Measurements from ENCODE around the gene CHRNG.

Gene CHRNG

GRCh38 chr2:232515639-232516038 lies 23.9 kb upstream of the CHRNG start:
- H3K27me3 ChIP-seq (ENCODE audit: insufficient read depth, low read length, poor library complexity, severe bottlenecking): no peaks in the 10 kb centered on the region
- no peak for TF ChIP-seq EZH2phosphoT487 (IDR thresholded peaks at IDR 0.05; ENCODE audit: borderline replicate concordance)
- TF ChIP-seq, protein P1, sequence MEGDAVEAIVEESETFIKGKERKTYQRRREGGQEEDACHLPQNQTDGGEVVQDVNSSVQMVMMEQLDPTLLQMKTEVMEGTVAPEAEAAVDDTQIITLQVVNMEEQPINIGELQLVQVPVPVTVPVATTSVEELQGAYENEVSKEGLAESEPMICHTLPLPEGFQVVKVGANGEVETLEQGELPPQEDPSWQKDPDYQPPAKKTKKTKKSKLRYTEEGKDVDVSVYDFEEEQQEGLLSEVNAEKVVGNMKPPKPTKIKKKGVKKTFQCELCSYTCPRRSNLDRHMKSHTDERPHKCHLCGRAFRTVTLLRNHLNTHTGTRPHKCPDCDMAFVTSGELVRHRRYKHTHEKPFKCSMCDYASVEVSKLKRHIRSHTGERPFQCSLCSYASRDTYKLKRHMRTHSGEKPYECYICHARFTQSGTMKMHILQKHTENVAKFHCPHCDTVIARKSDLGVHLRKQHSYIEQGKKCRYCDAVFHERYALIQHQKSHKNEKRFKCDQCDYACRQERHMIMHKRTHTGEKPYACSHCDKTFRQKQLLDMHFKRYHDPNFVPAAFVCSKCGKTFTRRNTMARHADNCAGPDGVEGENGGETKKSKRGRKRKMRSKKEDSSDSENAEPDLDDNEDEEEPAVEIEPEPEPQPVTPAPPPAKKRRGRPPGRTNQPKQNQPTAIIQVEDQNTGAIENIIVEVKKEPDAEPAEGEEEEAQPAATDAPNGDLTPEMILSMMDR (conservative IDR thresholded peaks at IDR 0.05; ENCODE audit: low read length): no peak
- no peaks in the 10 kb centered on the region for H3K36me3 ChIP-seq (ENCODE audit: insufficient read depth, low read length)

DNA sequence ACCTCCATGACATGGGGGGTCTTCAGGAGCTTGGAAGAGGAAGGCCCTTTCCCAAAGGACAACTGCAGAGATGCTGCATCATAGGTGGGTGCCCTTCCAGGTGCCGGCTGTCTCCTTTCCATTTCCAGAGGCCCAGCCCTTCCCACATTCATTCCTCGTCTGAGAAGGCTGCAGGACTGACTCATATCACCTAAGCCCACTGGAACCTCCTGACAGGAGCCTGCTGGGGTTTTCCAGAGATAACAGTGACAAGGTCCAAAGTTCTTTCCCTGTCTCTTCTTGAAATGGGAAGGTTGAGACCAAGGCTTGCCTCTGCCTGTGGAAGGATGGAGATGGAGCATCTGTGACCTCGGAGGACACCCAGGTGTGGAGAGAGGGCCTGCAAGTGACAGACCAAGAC lies 22.9 kb upstream of the CHRNG start:
- TF ChIP-seq EZH2phosphoT487 (IDR thresholded peaks at IDR 0.05; ENCODE audit: borderline replicate concordance): no peak
- TF ChIP-seq, protein P1 (conservative IDR thresholded peaks at IDR 0.05; ENCODE audit: low read length): no peak
- Histone ChIP-seq H3K79me2 (ENCODE audit: insufficient read depth, low read length) (no peaks in the 10 kb centered on the region), H4K20me1 (ENCODE audit: insufficient read depth, low read length, poor library complexity, severe bottlenecking) (no peaks in the 10 kb centered on the region), H3K9ac (ENCODE audit: low read depth, low read length, poor library complexity, severe bottlenecking) (no peak overlapping the region), H3K4me3 (ENCODE audit: low read length, poor library complexity, severe bottlenecking) (no peak overlapping the region), H3K27me3 (ENCODE audit: insufficient read depth, low read length, poor library complexity, severe bottlenecking) (no peaks in the 10 kb centered on the region), H3K36me3 (ENCODE audit: insufficient read depth, low read length) (no peaks in the 10 kb centered on the region), H3K4me1 (ENCODE audit: insufficient read depth, low read length, poor library complexity, severe bottlenecking) (no peaks in the 10 kb centered on the region), H3K9me3 (ENCODE audit: insufficient read depth, low read depth, low read length) (no peaks in the 10 kb centered on the region), H2AFZ (ENCODE audit: low read length) (no peak overlapping the region), H3K4me2 (ENCODE audit: low read depth, low read length, poor library complexity, severe bottlenecking) (no peak overlapping the region), H3K9me2 (replicated peaks; ENCODE audit: low read depth, low read length) (no peaks in the 10 kb centered on the region), H3F3A (ENCODE audit: low read depth) (no peaks in the 10 kb centered on the region)

More at GRCh38 chr2:232515639-232516038, 23.9 kb upstream of the CHRNG start:
- Histone ChIP-seq H3K9me3 (ENCODE audit: insufficient read depth, low read depth, low read length) (no peaks in the 10 kb centered on the region), H3K9ac (ENCODE audit: low read depth, low read length, poor library complexity, severe bottlenecking) (no peak overlapping the region), H3F3A (ENCODE audit: low read depth) (no peaks in the 10 kb centered on the region), H3K4me2 (ENCODE audit: low read depth, low read length, poor library complexity, severe bottlenecking) (no peak overlapping the region), H3K79me2 (ENCODE audit: insufficient read depth, low read length) (no peaks in the 10 kb centered on the region), H3K4me3 (ENCODE audit: low read length, poor library complexity, severe bottlenecking) (no peak overlapping the region), H3K4me1 (ENCODE audit: insufficient read depth, low read length, poor library complexity, severe bottlenecking) (no peaks in the 10 kb centered on the region), H3K9me2 (replicated peaks; ENCODE audit: low read depth, low read length) (no peaks in the 10 kb centered on the region), H4K20me1 (ENCODE audit: insufficient read depth, low read length, poor library complexity, severe bottlenecking) (no peaks in the 10 kb centered on the region), H2AFZ (ENCODE audit: low read length) (no peak overlapping the region)

GRCh38 chr2:232518844-232519243 lies 20.6 kb upstream of the CHRNG start:
- Histone ChIP-seq H3K36me3 (ENCODE audit: insufficient read depth, low read length) (no peaks in the 10 kb centered on the region), H3K9me3 (ENCODE audit: insufficient read depth, low read depth, low read length) (no peaks in the 10 kb centered on the region), H3F3A (ENCODE audit: low read depth) (no peaks in the 10 kb centered on the region), H3K9ac (ENCODE audit: low read depth, low read length, poor library complexity, severe bottlenecking) (no peak overlapping the region), H3K79me2 (ENCODE audit: insufficient read depth, low read length) (no peaks in the 10 kb centered on the region), H3K9me2 (replicated peaks; ENCODE audit: low read depth, low read length) (no peaks in the 10 kb centered on the region), H3K27me3 (ENCODE audit: insufficient read depth, low read length, poor library complexity, severe bottlenecking) (no peaks in the 10 kb centered on the region), H3K4me2 (ENCODE audit: low read depth, low read length, poor library complexity, severe bottlenecking) (no peak overlapping the region), H2AFZ (ENCODE audit: low read length) (no peak overlapping the region), H3K4me1 (ENCODE audit: insufficient read depth, low read length, poor library complexity, severe bottlenecking) (no peaks in the 10 kb centered on the region), H3K4me3 (ENCODE audit: low read length, poor library complexity, severe bottlenecking) (no peak overlapping the region), H4K20me1 (ENCODE audit: insufficient read depth, low read length, poor library complexity, severe bottlenecking) (no peaks in the 10 kb centered on the region)
- TF ChIP-seq, protein P1 (conservative IDR thresholded peaks at IDR 0.05; ENCODE audit: low read length): no peak
- no peak for TF ChIP-seq EZH2phosphoT487 (IDR thresholded peaks at IDR 0.05; ENCODE audit: borderline replicate concordance)

All from Loucy (cell line).